ENCODE measurements around the gene SERPINI1. TPM values are rescaled to one million over a fixed set of nuclear protein-coding genes. Genes with fewer than 3 reads are reported as not detected.
"Not testable (repeated sequence)": the region's sequence is repeated elsewhere in the genome, so short reads cannot be mapped to it uniquely, and the experiment has no call there.

The SERPINI1 gene
- polyA plus RNA-seq, 2 donors = 2.0 to 2.1 TPM

DNA sequence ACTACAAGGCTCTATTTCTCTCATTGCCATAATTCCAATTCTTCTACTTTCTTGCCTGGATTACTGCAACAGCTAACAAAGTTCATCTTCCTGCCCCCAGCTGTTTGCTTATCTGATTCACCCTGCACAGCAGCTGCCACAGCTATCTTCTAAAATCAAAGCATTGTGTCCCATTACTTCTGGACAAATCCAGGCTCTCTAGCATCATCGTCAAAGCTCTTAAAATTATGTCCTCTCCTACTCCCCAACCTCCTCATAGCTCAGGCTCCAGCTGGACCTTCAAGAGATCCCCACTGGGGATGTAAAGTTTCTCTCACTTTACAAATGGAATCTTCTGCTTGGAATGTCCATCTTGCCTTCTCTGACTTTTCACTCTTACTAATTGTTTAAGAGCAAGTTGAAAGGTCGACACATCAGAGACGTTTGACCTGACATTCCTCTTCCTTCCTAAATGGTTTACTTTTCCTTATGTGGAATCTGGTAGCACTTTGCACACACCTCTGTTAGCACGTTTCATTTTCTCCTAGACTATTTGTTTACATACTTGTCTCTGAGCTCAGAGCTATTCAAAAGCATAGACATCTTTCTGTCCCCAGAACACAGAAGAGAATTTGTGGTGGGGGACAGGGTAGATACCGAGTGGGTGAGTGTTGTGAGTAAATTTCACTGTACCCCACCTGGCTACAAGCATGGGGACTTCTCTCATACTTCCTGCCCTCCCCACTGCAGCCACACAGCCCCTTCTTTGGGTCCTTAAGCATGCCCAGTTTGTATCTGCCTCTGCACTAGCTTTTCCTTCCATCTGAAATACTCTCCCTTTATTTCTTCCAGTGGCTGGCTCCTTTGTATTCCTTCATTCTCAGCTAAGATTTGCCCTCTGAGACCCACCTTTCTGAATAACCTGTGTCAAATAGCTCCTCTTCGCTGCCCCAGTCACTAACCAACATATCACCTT lies 77.9 kb downstream of the SERPINI1 start:
- H3K4me1 ChIP-seq (ENCODE audit: control insufficient read depth in 2 of 2, insufficient read depth in 2 of 2, low read length in 1 of 2) = peaks cover 0 to 2% of the 10 kb centered on the region in 2 donors
- no peaks in the 10 kb centered on the region for H3K27me3 ChIP-seq (ENCODE audit: control insufficient read depth in 1 of 2, insufficient read depth in 2 of 2, low read length in 2 of 2)
- H3K4me3 ChIP-seq (ENCODE audit: low read depth in 1 of 2, low read length in 2 of 2) = no peak overlapping the region
- no peaks in the 10 kb centered on the region for H3K9me3 ChIP-seq (ENCODE audit: control insufficient read depth in 2 of 2, insufficient read depth in 1 of 2, low read depth in 1 of 2, low read length in 1 of 2)
- no peaks in the 10 kb centered on the region for H3K36me3 ChIP-seq (ENCODE audit: control insufficient read depth in 2 of 2, insufficient read depth in 2 of 2, low read length in 1 of 2)
- 58% methylated on average over 6 of the region's 6 CpGs for WGBS, 2 donors
- no peak overlapping the region for H3K27ac ChIP-seq (ENCODE audit: low read depth in 2 of 2, low read length in 1 of 2)

DNA sequence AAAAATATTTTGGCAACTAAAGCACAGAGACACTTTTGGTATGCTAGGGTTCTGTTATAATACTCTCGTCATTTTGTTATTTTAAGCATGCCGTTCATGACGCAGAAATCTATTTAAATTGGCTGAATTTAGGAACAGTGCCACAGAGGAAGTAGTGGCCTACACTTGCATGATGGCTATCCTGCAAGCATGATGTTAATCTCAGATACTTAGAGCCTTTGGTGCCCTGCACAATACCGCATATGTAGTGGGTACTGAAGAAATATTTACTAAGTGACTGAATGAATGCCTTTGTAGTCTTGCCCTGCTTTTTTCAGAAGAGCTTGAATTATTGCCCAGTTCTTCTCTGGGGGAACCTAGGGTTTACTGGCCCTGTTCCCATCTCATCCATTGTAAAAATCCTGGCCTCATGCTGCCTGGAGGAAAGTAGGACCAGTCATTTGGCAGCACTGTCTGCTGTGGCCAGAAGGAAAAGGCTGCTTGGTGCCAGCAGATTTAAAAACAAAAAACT lies 79.0 kb downstream of the SERPINI1 start:
- Histone ChIP-seq H3K4me1 (ENCODE audit: control insufficient read depth in 2 of 2, insufficient read depth in 2 of 2, low read length in 1 of 2) (peaks cover 0 to 2% of the 10 kb centered on the region in 2 donors), H3K27ac (ENCODE audit: low read depth in 2 of 2, low read length in 1 of 2) (no peak overlapping the region), H3K36me3 (ENCODE audit: control insufficient read depth in 2 of 2, insufficient read depth in 2 of 2, low read length in 1 of 2) (no peaks in the 10 kb centered on the region), H3K9me3 (ENCODE audit: control insufficient read depth in 2 of 2, insufficient read depth in 1 of 2, low read depth in 1 of 2, low read length in 1 of 2) (no peaks in the 10 kb centered on the region), H3K4me3 (ENCODE audit: low read depth in 1 of 2, low read length in 2 of 2) (no peak overlapping the region), H3K27me3 (ENCODE audit: control insufficient read depth in 1 of 2, insufficient read depth in 2 of 2, low read length in 2 of 2) (no peaks in the 10 kb centered on the region)
- WGBS, 2 donors = 18 to 45% methylated on average over 4 of the region's 4 CpGs

DNA sequence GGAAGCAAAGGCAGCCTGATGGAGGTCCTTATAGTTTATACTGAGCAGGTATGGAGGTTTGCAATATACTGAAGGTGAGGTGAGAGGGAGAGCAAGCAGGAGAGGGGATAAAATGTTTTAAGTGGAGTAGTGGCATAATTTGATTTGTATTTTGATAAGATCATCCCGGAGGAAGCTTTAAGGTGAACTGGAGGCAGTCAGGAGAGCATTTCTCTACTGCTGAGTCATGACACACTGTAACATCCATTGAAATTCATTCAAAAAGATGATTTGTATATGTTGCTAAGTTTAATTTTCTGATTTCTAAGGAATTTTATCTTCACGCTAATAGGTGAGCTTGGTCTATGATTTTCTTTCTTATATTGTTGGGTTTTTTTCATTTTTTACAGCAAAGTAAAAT lies 81.4 kb downstream of the SERPINI1 start:
- Histone ChIP-seq H3K36me3 (ENCODE audit: control insufficient read depth in 2 of 2, insufficient read depth in 2 of 2, low read length in 1 of 2) (peaks cover 0 to 2% of the 10 kb centered on the region in 2 donors), H3K27me3 (ENCODE audit: control insufficient read depth in 1 of 2, insufficient read depth in 2 of 2, low read length in 2 of 2) (no peaks in the 10 kb centered on the region), H3K4me1 (ENCODE audit: control insufficient read depth in 2 of 2, insufficient read depth in 2 of 2, low read length in 1 of 2) (peaks cover 0 to 4% of the 10 kb centered on the region in 2 donors), H3K9me3 (ENCODE audit: control insufficient read depth in 2 of 2, insufficient read depth in 1 of 2, low read depth in 1 of 2, low read length in 1 of 2) (peaks cover 0 to 3% of the 10 kb centered on the region in 2 donors), H3K27ac (ENCODE audit: low read depth in 2 of 2, low read length in 1 of 2) (no peak overlapping the region), H3K4me3 (ENCODE audit: low read depth in 1 of 2, low read length in 2 of 2) (no peak overlapping the region)
- 77% methylated on average over 2 of the region's 2 CpGs for WGBS, 2 donors

DNA sequence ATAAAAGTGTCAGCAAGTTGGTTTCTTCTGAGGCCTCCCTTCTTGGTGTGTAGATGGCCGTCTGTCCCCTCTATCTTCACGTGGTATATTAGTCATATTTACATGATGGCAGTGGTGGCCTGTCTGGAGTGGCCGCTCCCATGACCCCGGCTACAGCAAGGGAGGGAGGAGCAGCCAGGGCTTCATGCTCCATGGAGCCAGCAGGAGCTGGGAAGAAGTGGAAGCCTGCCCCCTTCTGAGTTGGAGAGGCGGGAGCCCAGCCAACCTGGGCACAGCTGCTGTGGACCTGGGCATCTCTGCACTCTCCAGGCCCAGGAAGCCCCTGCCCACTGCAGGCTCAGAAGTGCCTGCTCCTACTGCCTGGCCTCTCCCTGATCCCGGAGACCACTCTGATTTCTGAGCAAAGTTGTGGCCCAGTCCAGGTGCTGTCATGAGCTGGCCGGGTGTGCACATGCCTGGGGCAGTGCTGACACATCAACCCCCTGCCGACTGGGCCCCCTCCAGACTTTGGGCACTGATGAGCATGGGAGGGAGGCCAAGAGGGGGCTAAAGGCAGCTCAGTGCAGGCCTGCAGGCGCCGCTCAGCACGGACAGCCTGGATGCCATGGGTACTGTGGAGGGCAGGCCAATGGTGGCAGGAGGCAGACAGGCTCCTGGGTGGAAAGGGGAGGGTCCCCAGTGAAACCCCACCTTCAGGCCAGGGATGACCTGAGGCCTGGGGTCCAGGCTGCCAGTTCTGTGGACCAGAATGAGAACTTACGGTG lies 84.8 kb downstream of the SERPINI1 start:
- Histone ChIP-seq H3K4me1 (ENCODE audit: control insufficient read depth in 2 of 2, insufficient read depth in 2 of 2, low read length in 1 of 2) (peaks cover 0 to 2% of the 10 kb centered on the region in 2 donors), H3K36me3 (ENCODE audit: control insufficient read depth in 2 of 2, insufficient read depth in 2 of 2, low read length in 1 of 2) (peaks cover 0 to 2% of the 10 kb centered on the region in 2 donors), H3K27ac (ENCODE audit: low read depth in 2 of 2, low read length in 1 of 2) (no peak overlapping the region), H3K27me3 (ENCODE audit: control insufficient read depth in 1 of 2, insufficient read depth in 2 of 2, low read length in 2 of 2) (no peaks in the 10 kb centered on the region), H3K9me3 (ENCODE audit: control insufficient read depth in 2 of 2, insufficient read depth in 1 of 2, low read depth in 1 of 2, low read length in 1 of 2) (peaks cover 0 to 3% of the 10 kb centered on the region in 2 donors), H3K4me3 (ENCODE audit: low read depth in 1 of 2, low read length in 2 of 2) (no peak overlapping the region)
- WGBS, 2 donors = 88 to 90% methylated on average over 12 of the region's 12 CpGs

DNA sequence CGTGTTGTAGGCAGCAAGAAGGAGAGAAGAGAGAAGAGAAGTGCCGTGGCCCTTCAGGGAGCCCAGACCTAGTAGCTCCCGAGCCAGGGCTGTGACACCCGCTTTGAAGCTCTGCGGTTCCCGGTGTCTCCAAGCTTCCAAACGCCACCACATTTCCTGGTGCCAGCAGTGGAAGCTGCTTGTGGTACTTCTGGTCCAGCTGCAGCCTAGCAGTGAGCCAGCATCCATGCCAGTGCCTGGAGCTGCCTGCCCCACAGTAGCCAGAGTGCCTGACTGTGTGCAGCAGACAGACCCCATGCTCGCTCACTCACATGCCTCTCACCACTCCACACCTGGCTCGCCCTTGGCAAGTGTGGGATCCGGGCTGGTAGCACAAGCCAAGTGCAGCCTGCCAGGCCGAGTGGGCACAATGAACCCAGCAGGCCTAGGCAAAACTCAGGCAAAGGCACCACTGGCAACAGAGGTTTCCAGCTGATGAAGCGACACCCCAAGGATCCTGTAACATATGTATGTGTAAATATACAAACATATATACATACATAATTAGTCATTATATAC lies 85.8 kb downstream of the SERPINI1 start:
- no peak overlapping the region for H3K4me3 ChIP-seq (ENCODE audit: low read depth in 1 of 2, low read length in 2 of 2)
- peaks cover 0 to 3% of the 10 kb centered on the region in 2 donors for H3K9me3 ChIP-seq (ENCODE audit: control insufficient read depth in 2 of 2, insufficient read depth in 1 of 2, low read depth in 1 of 2, low read length in 1 of 2)
- 82 to 92% methylated on average over 12 of the region's 12 CpGs for WGBS, 2 donors
- no peak overlapping the region for H3K27ac ChIP-seq (ENCODE audit: low read depth in 2 of 2, low read length in 1 of 2)
- no peaks in the 10 kb centered on the region for H3K27me3 ChIP-seq (ENCODE audit: control insufficient read depth in 1 of 2, insufficient read depth in 2 of 2, low read length in 2 of 2)
- peaks cover 0 to 2% of the 10 kb centered on the region in 2 donors for H3K36me3 ChIP-seq (ENCODE audit: control insufficient read depth in 2 of 2, insufficient read depth in 2 of 2, low read length in 1 of 2)
- peaks cover 0 to 2% of the 10 kb centered on the region in 2 donors for H3K4me1 ChIP-seq (ENCODE audit: control insufficient read depth in 2 of 2, insufficient read depth in 2 of 2, low read length in 1 of 2)

DNA sequence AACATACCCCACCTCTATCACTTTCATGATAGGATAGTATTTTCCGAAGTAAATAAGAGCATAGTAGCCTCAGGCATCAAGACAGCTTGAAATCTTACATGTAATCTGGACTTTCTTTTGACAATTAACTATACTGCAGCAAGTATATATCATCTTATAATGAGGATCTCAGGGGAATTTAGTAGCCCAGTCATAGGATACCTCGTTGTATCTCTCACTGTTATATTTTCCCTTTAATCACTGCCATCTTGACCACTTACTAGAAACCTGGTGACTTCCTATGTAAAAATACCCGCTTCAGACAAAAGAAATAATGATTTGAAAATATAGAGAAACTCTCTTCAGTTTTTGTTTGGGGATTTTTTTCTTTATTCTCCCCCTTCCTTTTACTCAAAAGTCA lies 88.2 kb downstream of the SERPINI1 start:
- peaks cover 0 to 3% of the 10 kb centered on the region in 2 donors for H3K9me3 ChIP-seq (ENCODE audit: control insufficient read depth in 2 of 2, insufficient read depth in 1 of 2, low read depth in 1 of 2, low read length in 1 of 2)
- WGBS, 2 donors = 78 to 82% methylated on average over 3 of the region's 3 CpGs
- H3K27ac ChIP-seq (ENCODE audit: low read depth in 2 of 2, low read length in 1 of 2) = no peak overlapping the region
- H3K27me3 ChIP-seq (ENCODE audit: control insufficient read depth in 1 of 2, insufficient read depth in 2 of 2, low read length in 2 of 2) = no peaks in the 10 kb centered on the region
- peaks cover 0 to 2% of the 10 kb centered on the region in 2 donors for H3K36me3 ChIP-seq (ENCODE audit: control insufficient read depth in 2 of 2, insufficient read depth in 2 of 2, low read length in 1 of 2)
- H3K4me1 ChIP-seq (ENCODE audit: control insufficient read depth in 2 of 2, insufficient read depth in 2 of 2, low read length in 1 of 2) = peaks cover 0 to 2% of the 10 kb centered on the region in 2 donors
- H3K4me3 ChIP-seq (ENCODE audit: low read depth in 1 of 2, low read length in 2 of 2) = no peak overlapping the region

DNA sequence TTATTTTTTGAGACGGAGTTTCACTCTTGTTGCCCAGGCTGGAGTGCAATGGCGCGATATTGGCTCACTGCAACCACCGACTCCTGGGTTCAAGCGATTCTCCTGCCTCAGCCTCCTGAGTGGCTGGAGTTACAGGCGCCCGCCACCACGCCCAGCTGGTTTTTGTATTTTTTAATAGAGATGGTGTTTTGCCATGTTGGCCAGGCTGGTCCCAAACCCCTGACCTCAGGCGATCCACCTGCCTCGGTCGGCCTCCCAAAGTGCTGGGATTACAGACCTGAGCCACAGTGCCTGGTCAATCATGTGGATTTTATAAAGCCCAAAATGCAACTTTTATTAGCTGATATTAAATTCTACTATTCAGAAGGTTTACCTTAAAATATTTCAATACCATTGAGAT lies 92.1 kb downstream of the SERPINI1 start:
- H3K9me3 ChIP-seq (ENCODE audit: control insufficient read depth in 2 of 2, insufficient read depth in 1 of 2, low read depth in 1 of 2, low read length in 1 of 2); H3K27me3 ChIP-seq (ENCODE audit: control insufficient read depth in 1 of 2, insufficient read depth in 2 of 2, low read length in 2 of 2); H3K27ac ChIP-seq (ENCODE audit: low read depth in 2 of 2, low read length in 1 of 2); H3K36me3 ChIP-seq (ENCODE audit: control insufficient read depth in 2 of 2, insufficient read depth in 2 of 2, low read length in 1 of 2); H3K4me3 ChIP-seq (ENCODE audit: low read depth in 1 of 2, low read length in 2 of 2); H3K4me1 ChIP-seq (ENCODE audit: control insufficient read depth in 2 of 2, insufficient read depth in 2 of 2, low read length in 1 of 2): not testable (repeated sequence)
- 98 to 99% methylated on average over 11 of the region's 11 CpGs for whole genome bisulfite sequencing, 2 donors

DNA sequence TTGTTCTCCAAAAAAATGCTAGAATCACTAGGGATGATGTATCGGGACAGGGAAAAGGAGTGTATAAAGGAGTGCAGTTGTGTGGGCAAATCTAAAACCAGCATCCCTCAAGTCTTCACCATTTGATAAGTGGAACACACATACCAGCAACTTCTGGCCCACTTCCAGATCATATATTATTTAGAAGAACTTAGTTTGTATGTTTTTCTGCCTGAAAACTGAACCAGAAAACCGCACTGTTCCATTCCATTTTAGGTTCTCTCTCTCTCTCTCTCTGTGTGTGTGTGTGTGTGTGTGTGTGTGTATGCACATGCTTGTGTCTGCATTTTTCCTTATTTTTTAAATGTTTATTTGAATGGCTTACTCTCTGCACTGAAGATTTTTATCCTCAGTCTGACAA lies 93.5 kb downstream of the SERPINI1 start:
- no peaks in the 10 kb centered on the region for H3K27me3 ChIP-seq (ENCODE audit: control insufficient read depth in 1 of 2, insufficient read depth in 2 of 2, low read length in 2 of 2)
- H3K4me1 ChIP-seq (ENCODE audit: control insufficient read depth in 2 of 2, insufficient read depth in 2 of 2, low read length in 1 of 2) = no peaks in the 10 kb centered on the region
- WGBS, 2 donors = 73 to 79% methylated on average over 2 of the region's 2 CpGs
- no peaks in the 10 kb centered on the region for H3K9me3 ChIP-seq (ENCODE audit: control insufficient read depth in 2 of 2, insufficient read depth in 1 of 2, low read depth in 1 of 2, low read length in 1 of 2)
- no peak overlapping the region for H3K4me3 ChIP-seq (ENCODE audit: low read depth in 1 of 2, low read length in 2 of 2)
- no peaks in the 10 kb centered on the region for H3K36me3 ChIP-seq (ENCODE audit: control insufficient read depth in 2 of 2, insufficient read depth in 2 of 2, low read length in 1 of 2)
- no peak overlapping the region for H3K27ac ChIP-seq (ENCODE audit: low read depth in 2 of 2, low read length in 1 of 2)

DNA sequence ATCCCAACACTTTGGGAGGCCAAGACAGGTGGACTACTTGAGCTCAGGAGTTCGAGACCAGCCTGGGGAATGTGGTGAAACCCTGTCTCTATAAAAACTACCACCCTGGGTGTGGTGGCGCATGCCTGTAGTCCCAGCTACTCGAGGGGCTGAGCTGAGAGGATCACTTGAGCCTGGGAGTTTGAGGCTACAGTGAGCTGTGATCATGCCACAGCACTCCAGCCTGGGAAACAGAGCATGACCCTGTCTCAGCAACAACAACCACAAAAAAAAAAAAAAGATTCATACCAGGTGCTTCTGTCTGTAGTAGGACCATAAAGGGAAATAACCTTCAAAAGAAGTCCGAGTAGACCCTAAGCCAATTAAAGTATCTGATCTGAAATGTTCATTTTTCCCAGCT lies 94.5 kb downstream of the SERPINI1 start:
- no peak overlapping the region for H3K4me3 ChIP-seq (ENCODE audit: low read depth in 1 of 2, low read length in 2 of 2)
- H3K27ac ChIP-seq (ENCODE audit: low read depth in 2 of 2, low read length in 1 of 2) = no peak overlapping the region
- H3K36me3 ChIP-seq (ENCODE audit: control insufficient read depth in 2 of 2, insufficient read depth in 2 of 2, low read length in 1 of 2) = no peaks in the 10 kb centered on the region
- H3K27me3 ChIP-seq (ENCODE audit: control insufficient read depth in 1 of 2, insufficient read depth in 2 of 2, low read length in 2 of 2) = no peaks in the 10 kb centered on the region
- no peaks in the 10 kb centered on the region for H3K9me3 ChIP-seq (ENCODE audit: control insufficient read depth in 2 of 2, insufficient read depth in 1 of 2, low read depth in 1 of 2, low read length in 1 of 2)
- H3K4me1 ChIP-seq (ENCODE audit: control insufficient read depth in 2 of 2, insufficient read depth in 2 of 2, low read length in 1 of 2) = no peaks in the 10 kb centered on the region
- WGBS, 2 donors = 81% methylated on average over 4 of the region's 4 CpGs

Measured in esophagus (tissue), 2 donors.